GM12878 (cell line): ENCODE data around the gene CFAP53. TPM values are rescaled to one million over a fixed set of nuclear protein-coding genes. Genes with fewer than 3 reads are reported as not detected.
"Not testable (repeated sequence)": the region's sequence is repeated elsewhere in the genome, so short reads cannot be mapped to it uniquely, and the experiment has no call there.

Source experiments
- ATAC-seq: fragments of 200-7000 bp; cut with Tn5 transposase; 3 replicates; pipeline ENCODE4 v1.9.1; 2020; ENCODE audit warnings: mild to moderate bottlenecking, moderate library complexity
- BruUV-seq: library from RNA; stranded (reverse); fragments of 400-500 nt; replicated peaks from 2 replicates; lab custom pipeline; 2021; lab: Mats Ljungman, UMichigan
- CTCF ChIA-PET: fragments of 300-600 bp; sonication (Branson Sonifier 250); formaldehyde crosslinking; extraction: SDS; loops from one replicate; lab custom pipeline; 2021; ENCODE audit warnings: inconsistent platforms; lab: Yijun Ruan, JAX
- POLR2A ChIA-PET: fragments of 350-600 bp; formaldehyde crosslinking; extraction: SDS; loops from one replicate; lab custom pipeline; 2021; ENCODE audit warnings: inconsistent platforms; lab: Charles Lee
- RAD21 ChIA-PET: fragments of 300-600 bp; sonication (Branson Sonifier 250); formaldehyde crosslinking; loops from one replicate; lab custom pipeline; 2023; ENCODE audit warnings: antibody characterized with exemption; ENCODE audit not compliant: unreplicated experiment; lab: Charles Lee
- SMC1A ChIA-PET: fragments of 300-600 bp; sonication (Branson Sonifier 250); formaldehyde crosslinking; loops from one replicate; lab custom pipeline; 2023; ENCODE audit not compliant: unreplicated experiment, uncharacterized antibody; lab: Charles Lee
- DNase-seq: peaks from one replicate; pipeline ENCODE4 v3.0.0-alpha.2; 2011; ENCODE audit warnings: low read depth, low spot score
- FAIRE-seq: peaks from 3 replicates; lab custom pipeline; 2011; peaks lifted over from hg19 to GRCh38; lab: Jason Lieb, UNC
- H2AFZ ChIP-seq: 2 replicates; pipeline ENCODE4 v1.6.0; 2011; ENCODE audit warnings: low read depth, low read length, control low read depth; ENCODE audit not compliant: control insufficient read depth
- H3K27ac ChIP-seq: 2 replicates; pipeline ENCODE4 v1.5.1; 2011; ENCODE audit warnings: control low read depth; ENCODE audit not compliant: control insufficient read depth, insufficient read depth
- H3K27me3 ChIP-seq, 2 experiments: replicated peaks in 1 of 2; 2 replicates each; pipeline versions ENCODE4 v1.6.0 to v1.6.1; 2011; ENCODE audit warnings: low read length in 1 of 2; ENCODE audit not compliant: control insufficient read depth in 2 of 2, insufficient read depth in 2 of 2
- H3K36me3 ChIP-seq, 2 experiments: 2 replicates each; pipeline ENCODE4 v1.5.1; 2011; ENCODE audit warnings: low read length in 1 of 2; ENCODE audit not compliant: control insufficient read depth in 2 of 2, insufficient read depth in 2 of 2
- H3K4me1 ChIP-seq: 2 replicates; pipeline ENCODE4 v1.6.1; 2011; ENCODE audit warnings: mild to moderate bottlenecking, low read length, moderate library complexity, mixed read lengths; ENCODE audit not compliant: control insufficient read depth, insufficient read depth
- H3K4me2 ChIP-seq: 2 replicates; pipeline ENCODE4 v1.6.0; 2011; ENCODE audit warnings: control low read depth; ENCODE audit not compliant: control insufficient read depth, insufficient read depth
- H3K4me3 ChIP-seq: fragments of 200-600 bp; sonication (generic); 2 replicates; pipeline ENCODE4 v1.5.1; 2016
- H3K79me2 ChIP-seq: 2 replicates; pipeline ENCODE4 v1.6.0; 2011; ENCODE audit warnings: low read length; ENCODE audit not compliant: control insufficient read depth, insufficient read depth
- H3K9ac ChIP-seq: 2 replicates; pipeline ENCODE4 v1.8.0; 2011; ENCODE audit warnings: low read length, control low read depth, mixed read lengths; ENCODE audit not compliant: control insufficient read depth, insufficient read depth
- H3K9me3 ChIP-seq: replicated peaks from 3 replicates; pipeline ENCODE4 v1.5.1; 2011; ENCODE audit warnings: mild to moderate bottlenecking, low read length; ENCODE audit not compliant: control insufficient read depth, insufficient read depth
- H4K20me1 ChIP-seq: 2 replicates; pipeline ENCODE4 v1.6.0; 2011; ENCODE audit not compliant: control insufficient read depth, insufficient read depth
- CTCF ChIP-seq, 3 experiments: IDR thresholded peaks in 2 of 3; conservative IDR thresholded peaks in 1 of 3; 2 replicates each; pipeline ENCODE4 v1.5.1; 2011; ENCODE audit warnings: low read depth in 3 of 3, low read length in 3 of 3, mild to moderate bottlenecking in 3 of 3, control low read depth in 2 of 3, moderate library complexity in 2 of 3, inconsistent platforms in 1 of 3, mixed read lengths in 1 of 3; ENCODE audit not compliant: control insufficient read depth in 2 of 3, insufficient read depth in 1 of 3; ENCODE audit errors: extremely low read depth in 1 of 3
- FOXM1 ChIP-seq: IDR thresholded peaks from 2 replicates; pipeline ENCODE4 v1.6.1; 2012; ENCODE audit warnings: low read depth, mild to moderate bottlenecking, inconsistent platforms, low read length, moderate library complexity
- GABPA ChIP-seq: IDR thresholded peaks from 2 replicates; pipeline ENCODE4 v1.6.1; 2014; ENCODE audit warnings: antibody characterized with exemption, low read depth, mild to moderate bottlenecking, inconsistent platforms
- GATAD2B ChIP-seq: fragments of 450-650 bp; conservative IDR thresholded peaks from 2 replicates; pipeline ENCODE4 v1.6.1; 2017; ENCODE audit warnings: low read depth, mild to moderate bottlenecking, moderate library complexity
- NBN ChIP-seq: fragments of 450-650 bp; IDR thresholded peaks from 2 replicates; pipeline ENCODE4 v1.6.1; 2016
- RAD21 ChIP-seq: IDR thresholded peaks from 2 replicates; pipeline ENCODE4 v1.6.1; 2011; ENCODE audit warnings: mild to moderate bottlenecking, low read depth, low read length, moderate library complexity; ENCODE audit not compliant: insufficient read depth
- SMC3 ChIP-seq: IDR thresholded peaks from 2 replicates; pipeline ENCODE4 v1.6.1; 2011; ENCODE audit warnings: low read length, improper control_type of control experiment, borderline replicate concordance
- TCF7 ChIP-seq: IDR thresholded peaks from 2 replicates; pipeline ENCODE4 v1.6.1; 2014; ENCODE audit warnings: antibody characterized with exemption, borderline replicate concordance
- YY1 ChIP-seq: IDR thresholded peaks from 2 replicates; pipeline ENCODE4 v1.6.1; 2011; ENCODE audit warnings: low read depth, mild to moderate bottlenecking, low read length
- WGBS: methylation state at CpG from one replicate; pipeline ENCODE4 v1.1.6; 2016; ENCODE audit warnings: low lambda C conversion rate; ENCODE audit not compliant: insufficient replicate concordance, insufficient coverage; ENCODE audit errors: missing lambda C conversion rate; 5-methylcytosine and 5-hydroxymethylcytosine counted together
- in situ Hi-C: fragments of 300-500 bp; cut with MboI; formaldehyde crosslinking; loops from 9 replicates; pipeline ENCODE4 v1.14.3; 2018; ENCODE audit warnings: mixed read lengths
- intact Hi-C: fragments of 100-400 bp; cut with micrococcal nuclease; formaldehyde crosslinking; loops from one replicate; pipeline ENCODE4 v1.14.2; 2022; ENCODE audit not compliant: unreplicated experiment
- polyA plus RNA-seq, 11 experiments: library from polyadenylated mRNA; depleted of rRNA in 4 of 11; unstranded in 6 of 11; stranded (reverse) in 5 of 11; fragments of >200 nt; fragmentation: Nextera tagmentation in 4 of 11; fragmentation: Illumina TruSeq in 1 of 11; extraction: Ambion mirVana in 4 of 11; extraction: Trizol in 1 of 11; gene quantifications; 1 replicate in 1 of 11; 2 replicates in 10 of 11; pipeline versions ENCODE4 v1.2.1 to v1.2.3, GENCODE V29; 2011 to 2016; ENCODE audit warnings: inconsistent platforms in 2 of 11, missing spikeins in 2 of 11, low read depth in 1 of 11
- total RNA-seq, 4 experiments: library from RNA; depleted of rRNA in 3 of 4; stranded (reverse); fragments of >200 nt in 3 of 4; fragmentation: Illumina TruSeq in 1 of 4; extraction: Trizol in 1 of 4; gene quantifications; 2 replicates each; pipeline versions ENCODE4 v1.2.1 to v1.2.3, GENCODE V29; 2013 to 2021

The CFAP53 gene
- total and polyA plus RNA-seq, 10 of the 15 experiments (the other 5 are each of a cell fraction or from before 2014, with no cell fraction given): 0.05 to 0.31 (median 0.12) TPM; not detected in 1

GRCh38 chr18:50220249-50220648 lies 46.0 kb downstream of the CFAP53 start:
- ChIA-PET SMC1A (interaction anchor here (0.7 to 4.3 kb wide), 3 partner anchors 59 to 136 kb away, joined by 3 to 130 read pairs (median 6); no protein-coding TSS in a partner anchor), RAD21 (interaction anchor here (3.8 kb wide), 1 partner anchor 136 kb away, joined by 95 read pairs; no protein-coding TSS in a partner anchor), CTCF (interaction anchor here (2.9 to 9.1 kb wide), 4 partner anchors 16 to 209 kb away, joined by 11 to 226 read pairs (median 40); partner anchors contain the start of gene CFAP53)
- H3K9ac ChIP-seq, H3K36me3 ChIP-seq, H3K27me3 ChIP-seq, H3K4me1 ChIP-seq, DNase-seq, H3K27ac ChIP-seq, H3K4me3 ChIP-seq, FAIRE-seq, BruUV-seq, H3K79me2 ChIP-seq, intact Hi-C loops, H3K4me2 ChIP-seq, H4K20me1 ChIP-seq, ATAC-seq, POLR2A ChIA-PET, in situ Hi-C loops, H2AFZ ChIP-seq, H3K9me3 ChIP-seq: not testable (repeated sequence)
- 46% methylated on average over 4 of the region's 4 CpGs for WGBS

GRCh38 chr18:50218432-50219197 lies 47.7 kb downstream of the CFAP53 start:
- RAD21 ChIA-PET: interaction anchor here (0.9 to 3.8 kb wide), 11 partner anchors 8 to 211 kb away, joined by 3 to 95 read pairs (median 4); partner anchors contain the start of genes CFAP53 and MBD1
- intact Hi-C loops (loop anchor here (1.0 to 2.0 kb wide), 3 partner anchors 50 to 210 kb away; no protein-coding TSS in a partner anchor), in situ Hi-C loops (loop anchor here (5.0 kb wide), 1 partner anchor 139 kb away; no protein-coding TSS in a partner anchor)
- 0% methylated on average over 7 of the region's 7 CpGs for WGBS
- CTCF ChIA-PET: interaction anchor here (0.6 to 9.1 kb wide), 25 partner anchors 11 to 229 kb away, joined by 3 to 226 read pairs (median 4); partner anchors contain the start of gene CFAP53
- peak; percentile 59 for FAIRE-seq
- Histone ChIP-seq H2AFZ (peak overlapping the region; percentile 50; the same call in 1 of the 2 replicates), H3K27ac (no peak overlapping the region), H3K4me3 (no peak overlapping the region), H3K4me2 (no peak overlapping the region), H3K9me3 (no peaks in the 10 kb centered on the region; the same call in 1 of the 3 replicates), H3K27me3 (no peaks in the 10 kb centered on the region; a peak in 1 of 4 replicates), H3K79me2 (no peaks in the 10 kb centered on the region), H4K20me1 (no peaks in the 10 kb centered on the region), H3K9ac (no peak overlapping the region), H3K4me1 (peaks cover 5% of the 10 kb centered on the region), H3K36me3 (no peaks in the 10 kb centered on the region)
- TF ChIP-seq CTCF (IDR thresholded peaks at IDR 0.05 in 2 of 3, conservative IDR thresholded peaks at IDR 0.05 in 1 of 3; ENCODE audit: control insufficient read depth in 2 of 3, extremely low read depth in 1 of 3, insufficient read depth in 1 of 3, low read depth in 3 of 3, low read length in 3 of 3) (peak; percentile 47 to 63 (median 50); a peak in 4 of 6 replicates), RAD21 (peak; percentile 69), TCF7 (no peak), SMC3 (peak; percentile 85), YY1 (0 out of 2 replicates have a peak, but pooled peaks have one; percentile 14), GATAD2B (no peak), NBN (0 out of 2 replicates have a peak, but pooled peaks have one; percentile 14), GABPA (no peak), FOXM1 (no peak)
- SMC1A ChIA-PET: interaction anchor here (0.7 to 4.3 kb wide), 15 partner anchors 11 to 319 kb away, joined by 3 to 130 read pairs (median 4); partner anchors contain the start of genes CFAP53 and MBD1
- POLR2A ChIA-PET: interaction anchor here (1.1 kb wide), 1 partner anchor 138 kb away, joined by 8 read pairs; no protein-coding TSS in a partner anchor
- BruUV-seq: no TSS peak
- ATAC-seq: peak; percentile 98
- peak; percentile 21 for DNase-seq
